AG08396 (cell line): ENCODE measurements around the gene SLC6A1.

ENCODE experiments used
- DNase-seq: peaks from one replicate; pipeline ENCODE4 v3.0.0; 2012; ENCODE audit warnings: low spot score, mixed read lengths

Gene SLC6A1

DNA sequence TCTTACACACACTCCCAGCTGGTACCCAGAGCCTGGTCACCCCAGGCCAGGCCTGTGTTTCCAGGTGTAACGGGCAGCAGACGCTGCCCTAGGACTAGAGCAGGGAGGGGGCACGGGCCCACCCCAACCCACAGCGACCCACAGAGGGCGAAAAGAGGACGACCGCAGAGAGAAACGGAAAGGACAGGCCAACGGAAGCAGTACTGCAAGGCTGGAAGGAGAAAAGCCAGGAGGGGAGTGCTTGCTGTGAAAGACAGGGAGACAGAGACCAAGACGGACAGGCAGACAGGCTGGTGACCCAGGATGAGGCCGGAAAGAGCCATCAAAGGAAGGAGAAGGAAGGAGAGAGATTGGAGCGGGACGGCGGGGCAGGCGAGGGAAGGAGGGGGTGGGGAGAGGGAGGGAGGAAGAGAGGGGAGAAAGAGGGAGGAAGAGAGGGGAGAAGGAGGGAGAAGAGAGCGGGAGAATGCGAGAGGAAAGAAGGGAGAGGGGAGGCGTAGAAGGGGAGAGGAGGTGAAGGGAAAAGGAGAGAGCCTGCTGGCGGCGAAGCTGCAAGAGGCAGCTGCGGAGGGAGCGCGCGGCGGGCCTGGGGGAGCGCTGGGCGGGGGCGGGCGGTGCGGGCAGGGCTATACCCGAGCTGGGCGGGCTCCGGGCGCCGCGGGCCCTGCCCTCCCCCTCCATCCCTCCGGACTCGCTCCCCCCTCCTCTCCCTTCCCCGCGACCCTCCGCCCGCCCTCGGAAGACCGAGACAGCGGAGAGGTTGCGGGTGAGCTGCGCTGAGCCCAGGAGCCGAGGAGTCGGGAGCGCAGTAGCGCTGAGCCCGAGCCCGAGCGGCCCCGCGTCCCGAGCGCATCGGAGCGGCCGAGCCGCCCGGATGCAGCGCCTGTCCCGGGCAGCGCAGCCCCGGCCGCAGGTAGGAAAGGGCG, at the start of gene SLC6A1:
TSS of gene SLC6A1 (plus strand) at position 732 of the 926 bp plus-strand sequence. CDS start 24,464 bp downstream, outside the sequence.
- no peak for DNase-seq

DNA sequence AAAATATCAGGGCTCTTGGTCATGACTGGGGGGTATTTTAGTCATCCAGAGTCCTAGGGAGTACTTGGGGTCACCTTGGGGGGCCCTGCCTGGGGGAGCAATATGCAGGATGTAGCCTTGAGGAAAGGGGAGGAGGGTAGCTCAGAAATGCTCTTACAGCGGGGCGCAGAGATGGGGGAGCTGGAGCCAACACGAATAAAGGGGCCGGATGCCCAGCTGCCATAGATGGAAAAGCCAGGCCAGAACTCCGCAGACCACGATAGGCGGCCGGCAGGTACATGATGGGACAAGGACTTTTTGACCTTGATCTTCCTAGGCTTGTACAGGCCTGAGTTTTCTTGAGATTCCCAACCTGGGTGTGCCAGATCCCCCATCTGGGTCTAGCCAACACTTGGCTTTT, 47.7 kb upstream of the SLC6A1 start:
- DNase-seq = no peak

DNA sequence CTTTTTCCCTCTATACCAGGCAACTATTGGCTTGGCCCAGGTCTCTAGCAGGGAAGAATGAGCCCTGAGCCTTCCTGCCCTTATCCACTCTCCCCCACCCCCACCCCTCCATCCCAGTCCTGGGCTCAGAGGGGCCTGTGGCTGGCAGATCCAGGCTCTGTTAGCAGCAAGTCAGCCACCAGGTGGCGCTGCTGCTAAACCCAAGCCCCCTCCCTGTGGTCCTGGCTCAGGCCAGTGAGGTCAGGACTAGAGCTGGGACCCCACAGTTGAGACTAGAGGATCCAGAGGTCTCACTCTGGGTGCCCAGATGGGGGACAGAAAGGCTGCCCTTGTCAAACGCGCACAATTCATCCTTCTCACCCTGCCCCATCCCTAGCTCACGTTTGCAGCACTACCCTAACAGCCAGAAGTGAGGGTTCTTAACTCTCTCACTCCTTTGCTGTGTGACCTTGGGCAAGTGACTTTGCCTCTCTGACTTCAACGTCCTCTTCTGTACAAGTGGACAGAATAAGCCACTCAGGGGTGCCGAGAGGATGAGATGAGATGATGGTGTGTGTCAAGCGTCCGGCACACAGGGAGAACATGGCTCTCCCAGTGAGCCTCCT, 46.8 kb upstream of the SLC6A1 start:
- peak; percentile 72 for DNase-seq

GRCh38 chr3:10946526-10946925, 46.0 kb upstream of the SLC6A1 start:
- no peak for DNase-seq

- DNase-seq = no peak
Measured at GRCh38 chr3:10948326-10948725, 44.2 kb upstream of the SLC6A1 start.

DNA sequence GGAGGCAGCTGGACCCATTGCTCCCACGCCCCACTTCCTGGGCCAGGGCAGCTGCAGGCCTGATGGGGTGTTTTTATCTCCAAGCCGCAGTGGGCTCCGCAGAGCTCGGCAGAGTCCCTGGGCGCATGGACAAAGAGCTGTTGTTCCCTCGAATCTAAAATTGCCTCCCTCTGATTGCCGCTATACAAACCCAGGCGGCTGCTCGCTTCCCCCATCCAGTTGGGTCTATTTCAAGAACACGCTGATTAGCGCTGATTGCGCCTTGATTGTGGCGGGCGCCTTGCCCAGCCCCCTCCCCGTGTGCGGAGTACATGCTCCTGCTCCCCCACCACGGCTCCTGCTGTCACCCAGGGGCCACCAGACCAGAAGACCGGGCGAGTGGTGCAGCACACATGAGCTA, 43.4 kb upstream of the SLC6A1 start:
- DNase-seq = no peak

DNA sequence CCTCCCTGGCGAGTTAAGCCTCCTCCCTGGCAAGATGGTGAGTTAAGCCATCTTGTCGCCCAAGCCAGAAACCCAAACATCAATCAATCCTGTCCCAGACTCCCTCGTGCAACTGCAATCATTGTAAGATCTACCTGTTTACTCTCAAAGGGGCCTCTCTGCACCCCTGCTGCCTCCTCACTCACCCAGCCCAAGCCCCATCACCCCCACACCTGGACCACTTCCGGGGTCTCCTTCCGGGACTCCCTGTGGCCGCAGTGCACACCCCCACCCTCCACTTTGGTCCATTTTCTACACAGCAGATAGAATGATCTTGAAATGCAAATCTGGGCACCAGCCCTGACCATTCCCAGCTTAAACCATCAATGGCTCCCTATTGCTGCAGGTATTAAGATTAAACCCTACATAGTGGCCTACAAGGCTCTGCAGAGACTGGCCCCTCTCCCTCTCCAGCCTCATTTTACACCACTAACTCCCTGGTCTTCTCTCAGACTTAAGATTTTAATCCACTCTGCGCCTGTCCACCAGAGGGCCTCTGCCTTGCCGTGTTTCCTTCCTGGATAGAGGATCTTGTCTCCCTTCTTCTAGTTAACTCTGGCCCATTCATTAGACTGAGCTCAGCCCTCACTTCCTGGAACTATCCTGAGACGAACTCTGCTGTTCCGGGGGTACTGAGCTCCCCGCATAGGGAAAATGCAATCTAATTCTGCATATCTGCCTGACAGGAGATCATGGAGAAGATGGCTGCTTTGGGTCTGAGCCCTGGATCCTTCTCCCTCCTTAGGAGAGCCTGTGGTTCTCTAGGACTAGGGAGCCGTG, 41.9 kb upstream of the SLC6A1 start:
- peak; percentile 56 for DNase-seq

GRCh38 chr3:10951295-10951926, 41.1 kb upstream of the SLC6A1 start:
- no peak for DNase-seq

- no peak for DNase-seq
Measured at GRCh38 chr3:10952525-10952924, 40.0 kb upstream of the SLC6A1 start.

- DNase-seq = no peak
Measured at GRCh38 chr3:10954740-10955139, 37.8 kb upstream of the SLC6A1 start.

DNA sequence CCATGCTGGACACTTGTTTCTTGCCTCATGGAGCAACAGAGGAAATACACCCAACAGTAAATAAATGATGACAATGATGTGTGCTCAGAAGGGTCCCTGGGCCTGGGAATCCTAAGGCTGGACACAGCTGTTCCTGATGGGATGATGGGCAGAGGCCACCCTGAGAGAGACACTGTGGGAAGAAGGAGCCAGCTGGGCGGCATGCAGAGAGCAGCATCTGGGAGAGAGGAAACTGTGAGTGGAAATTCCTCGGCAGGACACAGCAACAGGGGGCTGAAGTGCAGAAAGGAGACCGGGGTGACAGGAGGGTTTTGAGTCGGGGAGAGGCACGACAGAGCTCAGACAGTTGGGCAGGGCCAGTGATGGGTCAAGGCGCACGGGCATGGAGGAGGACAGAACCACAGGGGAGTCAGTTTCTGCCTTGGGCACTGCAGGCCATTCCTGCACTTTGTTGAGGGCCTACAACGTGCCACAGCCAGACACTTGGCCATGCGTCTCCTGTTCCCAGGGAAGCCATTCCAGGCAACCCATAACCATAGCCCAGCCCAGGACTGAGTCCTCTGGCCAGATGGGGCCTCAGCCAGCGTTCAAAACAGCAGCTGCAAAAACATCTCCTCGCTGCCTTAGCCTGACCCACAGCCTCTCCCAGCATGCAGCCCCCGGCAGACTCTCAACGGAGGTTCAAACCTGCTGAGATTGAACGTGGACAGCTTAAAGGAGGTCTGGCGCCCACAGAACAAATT, 36.7 kb upstream of the SLC6A1 start:
- DNase-seq = no peak

- DNase-seq = no peak
Measured at GRCh38 chr3:10956531-10956930, 36.0 kb upstream of the SLC6A1 start.

DNA sequence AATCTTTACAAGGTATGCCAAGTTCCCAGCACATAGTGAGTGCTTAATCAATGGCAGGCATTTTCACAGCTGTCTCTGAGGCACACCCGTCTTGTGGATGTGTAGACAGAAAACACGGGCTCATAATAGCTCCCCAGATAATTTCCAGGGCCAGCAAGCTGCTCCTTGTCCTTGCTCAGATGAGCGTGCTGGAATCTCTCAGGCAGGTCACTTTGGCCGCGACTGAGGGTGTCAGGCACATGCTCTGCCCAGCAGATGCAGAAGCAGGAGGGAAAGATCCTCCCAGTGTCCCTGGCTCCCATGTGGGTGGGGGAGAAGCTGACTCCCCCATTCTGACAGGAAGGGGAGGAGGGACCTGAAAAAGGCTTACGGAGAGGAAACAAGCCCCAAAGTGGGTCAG, 35.6 kb upstream of the SLC6A1 start:
- DNase-seq = no peak

GRCh38 chr3:10957976-10958749, 34.4 kb upstream of the SLC6A1 start:
- DNase-seq = no peak

DNA sequence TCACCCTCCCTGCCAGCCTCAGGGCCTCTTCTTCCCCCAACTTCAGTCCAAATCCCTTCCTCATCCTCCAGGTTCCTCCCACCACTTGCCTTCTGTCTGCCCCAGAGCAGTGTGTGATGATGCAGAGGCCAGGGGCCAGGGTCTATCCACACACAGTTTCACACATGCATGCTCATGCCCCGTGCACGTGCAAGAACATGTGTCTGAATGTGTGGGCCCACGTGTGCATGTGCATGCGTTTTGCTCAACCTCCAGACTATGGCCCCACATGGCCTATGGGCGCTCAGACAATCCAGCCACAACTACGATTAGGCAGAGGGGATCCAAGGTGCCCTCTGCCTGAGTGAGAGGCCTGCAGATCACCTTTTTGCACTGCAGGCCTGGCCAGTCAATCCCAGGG, 32.3 kb upstream of the SLC6A1 start:
- DNase-seq = no peak

GRCh38 chr3:10961921-10962320, 30.6 kb upstream of the SLC6A1 start:
- DNase-seq = no peak

GRCh38 chr3:10962481-10963036, 30.0 kb upstream of the SLC6A1 start:
- no peak for DNase-seq

DNA sequence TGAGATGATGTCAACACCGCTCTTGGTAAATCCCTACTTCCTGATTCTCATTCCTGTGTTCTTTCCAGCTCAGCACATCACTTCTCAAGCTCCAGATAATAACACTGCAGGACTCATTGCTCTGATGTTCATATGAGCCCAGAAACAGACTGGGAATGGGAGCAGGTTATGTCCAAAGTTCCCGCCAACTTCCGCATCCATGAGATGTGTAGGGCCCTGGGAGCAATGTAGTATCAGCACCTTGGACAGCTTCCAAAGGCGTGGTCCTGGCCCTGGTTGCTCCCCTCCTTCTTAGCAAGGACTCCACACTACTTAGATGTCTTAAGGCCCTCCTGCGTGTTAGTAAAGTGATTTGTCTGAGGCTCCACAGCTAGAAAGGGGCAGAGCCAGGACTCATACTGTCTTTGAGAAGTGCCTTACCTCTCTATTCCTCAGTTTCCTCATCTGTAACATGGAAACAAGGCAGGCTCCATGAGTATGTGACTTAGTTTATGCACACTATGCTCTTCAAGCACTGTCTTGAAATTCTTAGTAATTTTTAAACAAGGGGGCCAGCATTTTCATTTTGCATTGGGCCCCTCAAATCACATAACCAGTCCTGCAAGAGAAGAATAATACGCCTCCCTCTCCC, 27.9 kb upstream of the SLC6A1 start:
- DNase-seq = peak; percentile 20

DNA sequence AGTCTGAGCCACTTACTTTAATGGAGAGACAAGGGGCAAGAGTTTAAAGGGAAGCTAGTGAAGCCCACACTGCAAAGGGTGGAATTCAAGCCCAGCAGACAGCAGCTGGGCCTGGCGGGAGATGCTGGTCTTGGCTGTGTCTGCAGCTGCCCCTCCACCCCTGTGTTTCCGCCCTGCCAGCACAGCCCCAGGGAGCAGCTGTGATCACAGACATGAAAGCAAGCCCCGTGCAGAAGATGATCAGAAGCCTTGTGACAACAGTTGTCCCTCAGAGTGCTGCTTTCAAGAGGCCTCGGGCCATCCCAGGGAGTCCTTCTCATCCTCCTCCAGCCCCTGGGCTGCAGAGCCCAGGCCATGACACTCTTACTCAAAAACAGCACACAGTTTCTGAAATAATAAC, 24.1 kb upstream of the SLC6A1 start:
- no peak for DNase-seq
